ENCODE measurements around the gene ANKH.

GRCh38 chr5:14809369-14810155 is 62.0 kb downstream of the ANKH start:
- no peak for TF ChIP-seq ZNF274 (IDR thresholded peaks at IDR 0.05; ENCODE audit: low read depth, low read length)
- TF ChIP-seq YY1 (IDR thresholded peaks at IDR 0.05; ENCODE audit: insufficient read depth, insufficient read length) = no peak
